Endometrial microvascular endothelial cells (primary cell): ENCODE data around the gene DKK3. TPM values are rescaled to one million over a fixed set of nuclear protein-coding genes. Genes with fewer than 3 reads are reported as not detected.

Experiments
- in situ Hi-C: cut with HindIII; loops from 2 replicates; pipeline ENCODE4 v1.10.0; 2017; ENCODE audit warnings: low sequenced_read_pairs, low pct_unique_long_range_greater_than_20kb; ENCODE audit errors: inconsistent ontology term
- total RNA-seq: library from RNA; depleted of rRNA; stranded (reverse); fragments of >200 nt; gene quantifications from one replicate; pipeline ENCODE4 v1.2.3, GENCODE V29; 2015; ENCODE audit errors: inconsistent ontology term

Gene DKK3
- total RNA-seq, 1 donor from 2014 or later, result 192 TPM

DNA sequence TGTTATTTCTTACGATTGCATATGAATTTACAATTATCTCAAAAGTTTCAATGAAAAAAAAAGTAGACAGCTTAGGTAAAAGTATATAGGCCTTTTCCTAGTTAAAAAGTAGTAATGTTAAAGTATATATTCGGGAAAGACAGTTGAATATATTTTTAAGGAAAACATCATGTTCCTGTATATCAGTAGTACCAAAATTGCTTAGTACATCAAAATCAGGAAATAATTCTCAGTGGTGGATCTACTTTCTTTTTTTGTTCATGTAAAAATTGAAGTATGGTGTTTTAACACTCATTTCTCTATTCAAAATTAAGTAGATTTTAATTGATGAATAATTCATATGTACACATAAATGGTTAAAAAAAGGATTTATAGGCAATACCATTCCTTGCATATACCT is 92.8 kb downstream of the DKK3 start:
- in situ Hi-C loops, result no loop called here

- in situ Hi-C loops, result no loop called here
Observed at GRCh38 chr11:11913395-11913794, 95.0 kb downstream of the DKK3 start.

Other genes with a start within 250 kb of the DKK3 start
- 35.4 TPM for gene USP47, start 166.7 kb downstream of the DKK3 start, total RNA-seq
- 149 TPM for gene MICAL2, start 102.0 kb upstream of the DKK3 start, total RNA-seq